Activated CD8-positive, alpha-beta memory T cell treated with anti-CD3 and anti-CD28 coated beads for 24 hours (primary cell): Measurements from ENCODE around the gene RARRES1.

Experiments
- DNase-seq: peaks from one replicate; pipeline ENCODE4 v3.0.0-alpha.2; 2020

RARRES1 gene

GRCh38 chr3:158680861-158681260, 51.4 kb downstream of the RARRES1 start:
- DNase-seq: no peak

- no peak for DNase-seq
Measured at GRCh38 chr3:158679547-158680000, 52.7 kb downstream of the RARRES1 start.

- no peak for DNase-seq
Measured at GRCh38 chr3:158678687-158679086, 53.6 kb downstream of the RARRES1 start.

GRCh38 chr3:158672215-158673176, 59.8 kb downstream of the RARRES1 start, which contains the start of gene LXN:
TSS of gene LXN (minus strand) at chr3:158672648. CDS start at chr3:158672478, 170 bp downstream.
- DNase-seq: peak; percentile 81

- no peak for DNase-seq
Measured at GRCh38 chr3:158671821-158672214, 60.4 kb downstream of the RARRES1 start.

GRCh38 chr3:158668506-158668905, 63.8 kb downstream of the RARRES1 start:
- no peak for DNase-seq

GRCh38 chr3:158666416-158666815, 65.8 kb downstream of the RARRES1 start:
- DNase-seq: no peak

- no peak for DNase-seq
Measured at GRCh38 chr3:158663832-158664231, 68.4 kb downstream of the RARRES1 start.

GRCh38 chr3:158663246-158663645, 69.0 kb downstream of the RARRES1 start:
- DNase-seq: no peak

- no peak for DNase-seq
Measured at GRCh38 chr3:158660711-158661110, 71.5 kb downstream of the RARRES1 start.

GRCh38 chr3:158659454-158660237, 72.6 kb downstream of the RARRES1 start:
- no peak for DNase-seq

- no peak for DNase-seq
Measured at GRCh38 chr3:158658889-158659288, 73.4 kb downstream of the RARRES1 start.

DNA sequence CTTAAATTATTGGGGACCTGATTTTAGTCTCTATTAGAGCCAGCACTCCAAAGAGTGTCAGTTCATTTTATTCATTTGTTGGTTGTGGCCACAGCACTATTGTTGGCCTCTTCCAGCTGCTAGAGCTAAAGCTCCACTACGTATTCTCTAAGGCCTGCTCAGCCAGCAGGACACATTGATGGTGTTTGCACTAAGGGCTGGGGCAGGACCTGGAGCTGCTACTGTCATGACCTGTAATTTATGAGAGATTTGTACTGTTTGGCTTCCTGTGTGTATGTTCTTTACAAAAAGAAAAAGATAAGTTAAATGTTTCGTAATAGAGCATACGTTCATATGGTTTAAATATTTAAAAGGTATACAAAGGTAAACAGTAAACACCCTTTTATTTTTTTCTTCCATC, 79.8 kb downstream of the RARRES1 start:
- DNase-seq: no peak

- DNase-seq: no peak
Measured at GRCh38 chr3:158651192-158651591, 81.1 kb downstream of the RARRES1 start.

- DNase-seq: no peak
Measured at GRCh38 chr3:158649791-158650190, 82.5 kb downstream of the RARRES1 start.
